Fibroblast of lung (primary cell): ENCODE results near the gene FEZF2.

Experiments
- EZH2 ChIP-seq: IDR thresholded peaks from 2 replicates; pipeline ENCODE4 v1.5.1; 2012; ENCODE audit warnings: low read length, control low read depth, mild to moderate bottlenecking; ENCODE audit errors: missing control alignments
- TF ChIP-seq, protein P1 (sequence below), 2 donors: IDR thresholded peaks in 1 of 2; conservative IDR thresholded peaks in 1 of 2; 1 replicate in 1 of 2; 2 replicates in 1 of 2; pipeline ENCODE4 v1.5.1; 2011 to 2012; ENCODE audit warnings: low read length in 2 of 2, control low read depth in 1 of 2, inconsistent platforms in 1 of 2, low read depth in 1 of 2, mild to moderate bottlenecking in 1 of 2

DNA sequence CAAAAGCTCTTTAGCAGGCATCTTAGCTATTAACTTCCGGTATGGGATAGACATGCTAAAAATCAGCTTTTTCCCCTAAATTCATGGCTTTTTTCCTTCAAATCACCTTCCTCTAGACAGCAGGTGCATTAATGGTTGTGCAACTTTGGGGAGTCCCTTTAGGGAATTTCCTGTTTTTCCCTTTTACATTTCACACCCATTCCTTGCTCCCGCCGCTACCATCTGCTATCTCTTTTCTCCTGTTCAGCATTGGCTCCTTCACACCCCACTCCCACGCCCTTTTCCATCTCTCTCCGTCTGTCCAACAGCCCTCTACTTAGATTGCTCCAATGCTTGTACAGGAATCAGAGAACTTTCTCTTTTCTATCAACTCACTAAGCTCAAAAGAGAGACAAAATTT, 43.4 kb downstream of the FEZF2 start:
- TF ChIP-seq, protein P1, sequence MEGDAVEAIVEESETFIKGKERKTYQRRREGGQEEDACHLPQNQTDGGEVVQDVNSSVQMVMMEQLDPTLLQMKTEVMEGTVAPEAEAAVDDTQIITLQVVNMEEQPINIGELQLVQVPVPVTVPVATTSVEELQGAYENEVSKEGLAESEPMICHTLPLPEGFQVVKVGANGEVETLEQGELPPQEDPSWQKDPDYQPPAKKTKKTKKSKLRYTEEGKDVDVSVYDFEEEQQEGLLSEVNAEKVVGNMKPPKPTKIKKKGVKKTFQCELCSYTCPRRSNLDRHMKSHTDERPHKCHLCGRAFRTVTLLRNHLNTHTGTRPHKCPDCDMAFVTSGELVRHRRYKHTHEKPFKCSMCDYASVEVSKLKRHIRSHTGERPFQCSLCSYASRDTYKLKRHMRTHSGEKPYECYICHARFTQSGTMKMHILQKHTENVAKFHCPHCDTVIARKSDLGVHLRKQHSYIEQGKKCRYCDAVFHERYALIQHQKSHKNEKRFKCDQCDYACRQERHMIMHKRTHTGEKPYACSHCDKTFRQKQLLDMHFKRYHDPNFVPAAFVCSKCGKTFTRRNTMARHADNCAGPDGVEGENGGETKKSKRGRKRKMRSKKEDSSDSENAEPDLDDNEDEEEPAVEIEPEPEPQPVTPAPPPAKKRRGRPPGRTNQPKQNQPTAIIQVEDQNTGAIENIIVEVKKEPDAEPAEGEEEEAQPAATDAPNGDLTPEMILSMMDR (conservative IDR thresholded peaks at IDR 0.05 in 1 of 2, IDR thresholded peaks at IDR 0.05 in 1 of 2; ENCODE audit: low read depth in 1 of 2, low read length in 2 of 2): no peak
- TF ChIP-seq EZH2: no peak
